ACC112 (cell line): ENCODE measurements around the gene AIDA.
"Not testable (repeated sequence)": the region's sequence is repeated elsewhere in the genome, so short reads cannot be mapped to it uniquely, and the experiment has no call there.

Experiments used
- H2AFZ ChIP-seq: fragments of 200-600 bp; sonication (generic); one replicate; pipeline ENCODE4 v1.6.0; 2017; ENCODE audit warnings: antibody characterized with exemption, low read length; ENCODE audit not compliant: unreplicated experiment
- H3K27ac ChIP-seq: fragments of 200-600 bp; sonication (generic); 2 replicates; pipeline ENCODE4 v1.5.1; 2014; ENCODE audit warnings: low read depth, mild to moderate bottlenecking, antibody characterized with exemption, low read length, moderate library complexity
- H3K27me3 ChIP-seq: fragments of 200-600 bp; sonication (generic); 2 replicates; pipeline ENCODE4 v1.6.1; 2014; ENCODE audit warnings: mild to moderate bottlenecking, antibody characterized with exemption, low read length, moderate library complexity, mixed read lengths; ENCODE audit not compliant: insufficient read depth
- H3K36me3 ChIP-seq: fragments of 200-600 bp; sonication (generic); 2 replicates; pipeline ENCODE4 v1.6.1; 2016; ENCODE audit warnings: mild to moderate bottlenecking, antibody characterized with exemption, low read length, moderate library complexity, mixed read lengths; ENCODE audit not compliant: insufficient read depth
- H3K4me1 ChIP-seq: fragments of 200-600 bp; sonication (generic); one replicate; pipeline ENCODE4 v1.6.1; 2016; ENCODE audit warnings: low read length, mixed read lengths; ENCODE audit not compliant: insufficient read depth, unreplicated experiment, control insufficient read depth
- H3K4me3 ChIP-seq: fragments of 200-600 bp; sonication (generic); 2 replicates; pipeline ENCODE4 v1.5.1; 2014; ENCODE audit warnings: mild to moderate bottlenecking, low read depth, low read length
- H3K79me2 ChIP-seq: fragments of 200-600 bp; sonication (generic); one replicate; pipeline ENCODE4 v1.6.0; 2016; ENCODE audit warnings: low read length; ENCODE audit not compliant: control insufficient read depth, unreplicated experiment, insufficient read depth

AIDA gene

GRCh38 chr1:222670110-222670509 is 42.2 kb downstream of the AIDA start:
- H3K4me1 ChIP-seq = peaks cover 17% of the 10 kb centered on the region
- 0 out of 2 replicates have a peak overlapping the region, but pooled peaks have one; percentile 9 for H3K27ac ChIP-seq
- peaks cover 61% of the 10 kb centered on the region for H3K36me3 ChIP-seq
- no peak overlapping the region for H3K4me3 ChIP-seq
- H2AFZ ChIP-seq = no peak overlapping the region
- H3K79me2 ChIP-seq = peaks cover 9% of the 10 kb centered on the region
- H3K27me3 ChIP-seq = no peaks in the 10 kb centered on the region

GRCh38 chr1:222669107-222669506 is 43.2 kb downstream of the AIDA start:
- Histone ChIP-seq H3K4me1 (peaks cover 17% of the 10 kb centered on the region), H3K36me3 (peaks cover 59% of the 10 kb centered on the region)
- not testable (repeated sequence) for H3K79me2 ChIP-seq, H2AFZ ChIP-seq, H3K27ac ChIP-seq, H3K4me3 ChIP-seq, H3K27me3 ChIP-seq

GRCh38 chr1:222668184-222668583 is 44.1 kb downstream of the AIDA start:
- peaks cover 63% of the 10 kb centered on the region for H3K36me3 ChIP-seq
- H3K4me1 ChIP-seq = peaks cover 17% of the 10 kb centered on the region
- not testable (repeated sequence) for H3K4me3 ChIP-seq, H3K27ac ChIP-seq, H2AFZ ChIP-seq, H3K79me2 ChIP-seq, H3K27me3 ChIP-seq

- no peak overlapping the region for H2AFZ ChIP-seq
- H3K36me3 ChIP-seq = peaks cover 68% of the 10 kb centered on the region
- H3K27ac ChIP-seq = no peak overlapping the region
- H3K4me1 ChIP-seq = peaks cover 17% of the 10 kb centered on the region
- H3K79me2 ChIP-seq = peaks cover 9% of the 10 kb centered on the region
- H3K27me3 ChIP-seq = no peaks in the 10 kb centered on the region
- no peak overlapping the region for H3K4me3 ChIP-seq
Observed at GRCh38 chr1:222665964-222666363, 46.3 kb downstream of the AIDA start.

- peaks cover 9% of the 10 kb centered on the region for H3K79me2 ChIP-seq
- no peak overlapping the region for H3K4me3 ChIP-seq
- peaks cover 84% of the 10 kb centered on the region for H3K36me3 ChIP-seq
- no peak overlapping the region for H3K27ac ChIP-seq
- H3K4me1 ChIP-seq = peaks cover 17% of the 10 kb centered on the region
- H2AFZ ChIP-seq = no peak overlapping the region
- no peaks in the 10 kb centered on the region for H3K27me3 ChIP-seq
Observed at GRCh38 chr1:222663431-222663934, 48.8 kb downstream of the AIDA start.

- Histone ChIP-seq H3K4me3 (no peak overlapping the region), H3K4me1 (peaks cover 15% of the 10 kb centered on the region), H3K36me3 (peaks cover 73% of the 10 kb centered on the region), H2AFZ (no peak overlapping the region), H3K27me3 (no peaks in the 10 kb centered on the region), H3K79me2 (no peaks in the 10 kb centered on the region), H3K27ac (no peak overlapping the region)
Observed at GRCh38 chr1:222657899-222658298, 54.4 kb downstream of the AIDA start.

- H3K27ac ChIP-seq = no peak overlapping the region
- peaks cover 15% of the 10 kb centered on the region for H3K4me1 ChIP-seq
- no peak overlapping the region for H3K4me3 ChIP-seq
- H2AFZ ChIP-seq = no peak overlapping the region
- H3K36me3 ChIP-seq = peaks cover 73% of the 10 kb centered on the region
- no peaks in the 10 kb centered on the region for H3K27me3 ChIP-seq
- H3K79me2 ChIP-seq = no peaks in the 10 kb centered on the region
Observed at GRCh38 chr1:222656391-222657155, 55.7 kb downstream of the AIDA start.

GRCh38 chr1:222654849-222655248 is 57.4 kb downstream of the AIDA start:
- no peak overlapping the region for H2AFZ ChIP-seq
- H3K36me3 ChIP-seq = peaks cover 67% of the 10 kb centered on the region
- H3K27me3 ChIP-seq = no peaks in the 10 kb centered on the region
- peak overlapping the region; percentile 73 for H3K27ac ChIP-seq
- H3K79me2 ChIP-seq = no peaks in the 10 kb centered on the region
- H3K4me1 ChIP-seq = peaks cover 15% of the 10 kb centered on the region
- peak overlapping the region; percentile 19 for H3K4me3 ChIP-seq

GRCh38 chr1:222653178-222653827 is 59.0 kb downstream of the AIDA start:
- H3K4me1 ChIP-seq = peaks cover 15% of the 10 kb centered on the region
- no peak overlapping the region for H2AFZ ChIP-seq
- no peak overlapping the region for H3K4me3 ChIP-seq
- H3K79me2 ChIP-seq = no peaks in the 10 kb centered on the region
- peak overlapping the region; percentile 73; the same call in 1 of the 2 replicates for H3K27ac ChIP-seq
- H3K27me3 ChIP-seq = no peaks in the 10 kb centered on the region
- peaks cover 52% of the 10 kb centered on the region for H3K36me3 ChIP-seq

- no peak overlapping the region for H3K4me3 ChIP-seq
- H3K79me2 ChIP-seq = no peaks in the 10 kb centered on the region
- peaks cover 48% of the 10 kb centered on the region for H3K36me3 ChIP-seq
- H2AFZ ChIP-seq = no peak overlapping the region
- no peak overlapping the region for H3K27ac ChIP-seq
- H3K4me1 ChIP-seq = peaks cover 15% of the 10 kb centered on the region
- H3K27me3 ChIP-seq = no peaks in the 10 kb centered on the region
Observed at GRCh38 chr1:222652676-222653075, 59.6 kb downstream of the AIDA start.

- Histone ChIP-seq H2AFZ (peak overlapping the region; percentile 79), H3K79me2 (peaks cover 14% of the 10 kb centered on the region), H3K4me3 (peak overlapping the region; percentile 92), H3K27ac (peak overlapping the region; percentile 90), H3K4me1 (peaks cover 15% of the 10 kb centered on the region), H3K27me3 (no peaks in the 10 kb centered on the region), H3K36me3 (0 out of 2 replicates have a peak, but pooled peaks cover 5% of the 10 kb centered on the region)
Observed at GRCh38 chr1:222644636-222644980, 67.7 kb downstream of the AIDA start.
